T-helper 22 cell (primary cell): ENCODE data around the gene HERPUD2.
"Not testable (repeated sequence)": the region's sequence is repeated elsewhere in the genome, so short reads cannot be mapped to it uniquely, and the experiment has no call there.

Experiments used
- DNase-seq: peaks from one replicate; pipeline ENCODE4 v3.0.0-alpha.2; 2020; ENCODE audit warnings: low read depth

The HERPUD2 gene

DNA sequence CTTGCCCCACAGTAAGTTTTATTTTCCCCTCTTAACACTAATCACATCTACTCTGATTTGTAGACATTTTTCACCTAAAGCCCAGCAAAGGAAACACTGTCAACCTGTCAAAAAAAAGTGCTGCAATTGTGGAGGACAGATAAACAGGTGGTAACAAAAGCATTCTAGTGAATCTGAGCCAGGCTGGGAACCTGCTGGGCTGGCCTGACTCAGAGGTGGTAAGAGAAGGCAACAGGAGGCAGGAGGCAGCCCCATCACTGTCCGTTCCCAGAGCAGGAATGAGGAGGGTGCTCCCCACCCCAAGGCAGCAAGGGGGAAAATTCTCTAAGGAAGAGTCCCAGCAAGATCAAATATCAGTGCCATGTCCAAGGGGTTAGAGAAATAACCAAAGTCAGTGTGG is 19.5 kb upstream of the HERPUD2 start:
- no peak for DNase-seq

DNA sequence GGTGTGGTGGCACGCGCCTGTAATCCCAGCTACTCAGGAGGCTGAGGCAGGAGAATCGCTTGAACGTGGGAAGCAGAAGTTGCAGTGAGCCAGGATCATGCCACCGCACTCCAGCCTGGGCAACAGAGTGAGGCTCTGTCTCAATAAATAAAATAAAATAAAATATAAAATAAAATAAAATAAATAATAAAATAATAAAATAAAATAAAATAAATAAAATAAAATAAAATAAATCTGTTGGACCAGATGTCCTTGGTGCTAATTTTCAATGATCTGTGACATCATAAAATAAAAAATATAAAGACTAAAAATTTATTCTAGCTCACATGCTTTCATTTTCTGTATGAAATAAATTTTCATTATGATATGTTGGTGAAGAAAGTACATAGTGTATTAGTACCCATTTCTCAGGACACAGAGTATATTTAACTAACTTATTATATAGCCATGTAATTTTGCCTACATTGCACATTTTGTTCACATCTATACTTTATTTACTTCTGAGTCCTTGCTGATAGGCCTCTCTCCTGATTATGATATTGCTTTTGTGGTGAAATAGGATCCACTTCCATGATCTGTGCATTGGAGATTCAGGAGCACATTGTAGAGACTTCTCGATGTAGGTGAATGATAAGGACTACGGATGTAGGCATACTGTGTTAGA is 17.8 kb upstream of the HERPUD2 start:
- no peak for DNase-seq

DNA sequence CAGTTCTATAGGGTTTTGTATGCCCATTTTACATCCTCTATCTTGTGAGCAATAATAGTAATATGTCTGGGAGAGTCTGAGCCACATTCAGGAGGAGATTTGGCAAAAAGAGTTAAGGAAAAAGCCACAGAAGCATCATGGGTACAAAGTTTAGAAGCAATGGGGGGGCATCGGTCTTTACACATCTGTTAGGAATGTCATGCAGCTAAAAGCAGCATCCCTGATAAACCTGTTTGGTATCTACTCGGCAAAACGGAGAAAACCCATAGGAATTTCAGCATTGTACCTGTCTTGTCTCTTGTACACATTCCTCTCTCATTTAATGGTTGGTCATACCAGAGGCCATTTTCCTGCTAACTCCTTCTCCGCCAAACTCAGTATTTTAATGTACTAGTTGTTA is 12.5 kb upstream of the HERPUD2 start:
- no peak for DNase-seq

DNA sequence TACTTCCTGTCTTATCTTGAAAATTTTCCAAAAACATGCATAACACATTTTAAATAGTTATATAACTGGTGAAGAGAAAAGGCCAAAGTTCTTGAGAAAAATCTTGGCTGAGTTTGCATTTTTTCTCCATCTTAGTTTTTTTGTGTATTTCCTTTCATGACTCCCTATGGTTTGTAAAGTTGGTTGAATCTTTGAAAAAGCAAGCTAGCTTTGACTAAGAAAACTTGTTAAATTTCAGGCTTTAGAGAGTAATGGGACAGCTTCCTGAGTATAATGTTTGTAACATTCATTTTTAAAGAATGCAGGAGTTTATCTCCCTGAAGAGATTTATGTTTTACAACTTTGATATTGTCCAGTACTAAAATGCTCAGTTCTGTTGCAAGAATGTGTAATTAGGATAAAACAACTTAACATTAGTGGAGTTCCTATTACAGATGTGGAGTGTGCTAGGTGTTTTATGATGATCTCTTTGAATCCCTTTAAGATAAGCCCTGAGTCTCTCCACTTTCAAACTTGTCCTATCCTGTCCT is 11.1 kb upstream of the HERPUD2 start:
- no peak for DNase-seq

DNA sequence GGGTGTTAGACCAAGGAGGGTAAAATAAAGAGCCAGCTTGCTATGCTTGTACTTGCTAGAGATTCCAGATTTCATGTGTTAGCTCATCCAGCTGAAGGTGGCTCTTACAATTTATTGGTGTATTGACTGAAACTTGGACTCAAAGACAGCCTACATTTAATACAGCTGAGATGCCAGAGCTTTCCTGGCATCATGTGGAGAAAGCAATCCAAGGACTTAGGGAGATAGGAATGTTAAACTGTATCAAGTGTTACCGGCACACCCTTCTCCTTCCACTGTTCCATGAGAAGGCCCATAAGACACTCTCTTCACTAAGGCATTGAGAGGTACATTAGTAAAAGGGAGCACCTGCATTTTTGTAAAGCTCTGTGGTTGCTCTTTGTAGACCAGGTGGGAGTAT is 9.3 kb upstream of the HERPUD2 start:
- DNase-seq, result no peak

DNA sequence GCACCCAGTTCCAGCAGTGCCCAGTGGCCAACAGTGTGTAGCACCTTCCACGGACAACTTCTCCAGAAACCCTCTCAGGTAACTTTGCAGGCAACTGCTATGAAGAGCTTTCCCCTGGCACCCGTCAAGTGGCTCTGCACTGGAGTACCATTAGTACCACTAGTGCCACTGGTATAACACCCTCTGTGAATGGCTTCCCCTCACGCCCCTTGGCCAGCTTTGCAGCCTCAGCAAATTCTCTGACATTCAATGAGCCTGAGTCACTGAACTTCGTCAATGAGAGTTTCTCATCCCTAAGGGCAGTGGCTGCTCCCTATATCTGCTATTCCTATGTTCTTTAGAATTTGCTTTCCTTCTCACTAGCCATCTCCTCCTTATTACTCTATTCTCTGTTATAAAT is 7.6 kb upstream of the HERPUD2 start:
- DNase-seq, result no peak

DNA sequence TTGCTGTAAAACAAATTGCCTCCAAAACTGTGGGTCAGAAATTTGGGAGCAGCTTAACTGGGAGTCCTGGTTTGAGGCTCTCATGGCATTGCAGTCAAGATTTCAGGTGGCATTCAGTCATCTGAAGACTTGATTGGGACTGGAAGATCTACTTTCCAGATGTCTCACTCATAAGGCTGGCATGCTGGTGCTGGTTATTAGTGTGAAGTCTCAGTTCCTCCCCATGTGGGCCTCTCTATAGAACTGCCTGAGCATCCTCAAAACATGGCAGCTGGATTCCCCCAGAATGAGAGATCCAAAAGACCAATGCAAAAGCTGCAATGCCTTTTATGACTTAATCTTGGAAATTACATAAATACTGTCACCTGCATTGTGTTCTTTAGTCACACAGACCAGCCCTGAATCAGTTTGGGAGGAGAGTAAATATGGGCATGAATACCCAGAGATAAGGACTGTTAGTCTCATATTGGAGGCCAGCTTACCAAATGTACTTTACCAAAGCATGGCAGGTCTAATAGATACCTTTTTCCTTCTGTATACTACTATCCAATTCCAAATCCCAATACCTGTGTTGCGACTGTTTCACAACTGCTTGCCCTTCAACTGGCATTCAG is 6.5 kb upstream of the HERPUD2 start:
- DNase-seq, result no peak

DNA sequence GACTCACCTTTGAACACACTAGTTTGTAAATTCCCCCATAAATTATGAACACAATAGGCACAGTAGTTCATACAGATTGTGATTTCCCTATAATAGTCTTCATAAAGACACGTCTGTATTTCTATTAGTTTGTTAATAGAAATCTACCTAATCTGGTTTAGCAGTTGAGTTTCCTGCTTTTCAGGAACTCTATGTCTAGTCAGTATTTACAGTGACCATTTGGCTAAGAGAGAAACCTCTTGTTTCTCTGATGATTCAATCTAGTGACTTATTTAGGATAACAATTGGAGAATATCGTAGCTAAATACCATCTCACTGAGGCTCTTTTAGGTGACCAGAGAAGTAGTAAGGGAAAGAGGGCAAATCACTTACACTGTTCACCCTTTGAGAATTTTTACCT is 5.9 kb upstream of the HERPUD2 start:
- DNase-seq, result no peak

DNA sequence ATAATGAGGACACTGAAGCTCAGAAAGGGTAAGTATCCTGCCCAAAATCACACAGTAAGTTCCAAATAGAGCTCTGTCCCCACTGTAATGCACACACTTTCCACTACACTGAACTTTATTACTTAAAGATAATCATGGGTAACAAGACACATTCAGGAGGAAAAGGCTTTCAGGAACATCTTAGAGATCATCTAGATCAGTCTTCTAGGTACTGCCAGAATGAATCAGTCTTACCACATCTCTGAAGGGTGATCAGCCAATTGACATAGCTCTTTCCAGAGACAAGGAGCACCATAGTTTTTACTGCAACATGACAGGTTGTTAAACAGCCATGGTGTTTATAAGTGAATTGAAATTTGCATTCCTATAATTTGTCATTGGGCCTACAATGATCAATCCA is 5.4 kb upstream of the HERPUD2 start:
- no peak for DNase-seq

DNA sequence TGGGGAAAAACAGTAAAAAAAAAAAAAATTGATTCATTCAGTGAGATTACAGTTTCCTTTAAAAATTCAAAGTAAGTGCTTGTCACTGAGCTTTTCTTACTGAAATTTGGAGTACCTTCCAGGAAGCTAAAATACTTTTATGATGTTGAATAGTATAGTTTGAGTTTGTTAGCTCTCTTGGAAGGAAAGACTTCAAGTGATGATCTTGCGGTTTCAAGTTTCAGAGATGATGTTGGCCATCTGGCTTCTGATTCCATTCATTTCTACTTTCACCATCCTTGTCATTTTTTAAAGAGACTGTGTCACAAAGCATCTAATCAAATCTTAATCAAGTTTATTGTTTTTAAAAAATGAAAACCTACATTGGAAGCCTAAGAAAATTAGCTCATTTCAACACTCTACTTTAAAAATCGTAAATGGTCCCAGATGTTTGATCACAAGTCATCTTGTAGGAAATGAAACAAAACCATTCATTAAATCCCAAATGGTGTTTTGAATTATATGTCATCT is 4.9 kb upstream of the HERPUD2 start:
- DNase-seq, result no peak

DNA sequence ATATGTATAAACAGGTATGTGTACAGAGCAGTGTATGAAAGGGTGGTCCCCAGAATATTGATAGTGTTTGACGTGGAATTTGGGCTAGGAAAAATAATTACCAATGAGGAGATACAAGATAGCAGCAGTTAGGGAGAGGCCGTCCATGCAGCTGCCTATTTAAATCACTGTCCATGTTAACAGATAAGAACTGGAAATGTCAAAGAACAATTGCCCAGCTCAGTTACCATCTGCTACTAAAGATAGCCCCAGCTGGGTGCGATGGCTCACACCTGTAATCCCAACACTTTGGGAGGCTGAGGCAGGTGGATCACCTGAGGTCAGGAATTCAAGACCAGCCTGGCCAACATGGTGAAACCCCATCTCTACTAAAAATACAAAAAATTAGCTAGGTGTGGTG is 3.4 kb upstream of the HERPUD2 start:
- DNase-seq, result not testable (repeated sequence)

DNA sequence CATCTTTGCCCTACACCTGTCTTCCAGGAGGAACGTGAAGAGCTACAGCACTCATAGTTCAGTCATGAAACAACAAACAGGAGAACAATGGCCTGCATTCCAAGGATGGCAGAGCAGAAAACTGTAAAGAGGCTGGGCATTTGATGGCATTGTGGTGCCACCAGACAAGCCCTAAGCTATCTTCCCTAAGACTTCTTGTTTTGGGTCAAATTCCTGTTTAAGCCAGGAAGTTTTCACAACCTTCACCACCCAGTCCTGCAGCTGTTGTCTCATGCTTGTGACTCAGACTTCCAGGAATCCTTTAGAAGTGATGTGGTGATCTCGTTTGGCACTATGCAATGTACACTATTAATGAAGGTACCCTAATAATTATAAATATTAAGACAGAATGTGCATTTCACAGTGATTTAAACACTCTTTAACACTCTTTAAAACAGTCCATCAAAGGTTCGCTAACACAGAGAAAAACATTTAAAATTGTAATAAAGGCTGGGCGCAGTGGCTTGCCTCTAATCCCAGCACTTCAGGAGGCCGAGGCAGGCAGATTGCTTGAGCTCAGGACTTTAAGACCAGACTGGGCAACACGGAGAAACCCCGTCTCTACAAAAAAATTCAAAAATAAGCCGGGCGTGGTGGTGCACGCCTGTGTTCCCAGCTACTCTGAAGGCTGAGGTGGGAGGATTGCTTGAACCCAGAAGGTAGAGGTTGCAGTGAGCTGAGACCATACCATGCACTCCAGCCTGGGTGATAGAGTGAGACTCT is 2.7 kb upstream of the HERPUD2 start:
- DNase-seq, result no peak

DNA sequence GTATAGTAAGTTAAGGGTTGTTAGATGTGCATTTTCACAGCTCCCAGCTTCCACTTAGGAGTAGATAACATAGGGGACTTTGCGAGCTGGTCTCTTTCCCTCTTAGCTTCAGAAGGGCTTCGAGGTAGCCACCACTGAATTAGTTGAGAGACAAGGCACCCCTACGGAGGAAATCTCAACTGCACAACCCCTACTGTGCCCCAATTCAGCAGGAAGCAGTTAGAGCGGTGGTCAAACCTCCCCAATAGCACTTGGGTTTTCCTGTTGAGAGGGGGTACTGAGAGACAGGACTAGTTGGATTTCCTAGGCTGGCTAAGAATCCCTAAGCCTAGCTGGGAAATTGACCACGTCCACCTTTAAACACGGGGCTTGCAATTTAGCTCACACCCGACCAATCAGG is 1.1 kb upstream of the HERPUD2 start:
- no peak for DNase-seq

DNA sequence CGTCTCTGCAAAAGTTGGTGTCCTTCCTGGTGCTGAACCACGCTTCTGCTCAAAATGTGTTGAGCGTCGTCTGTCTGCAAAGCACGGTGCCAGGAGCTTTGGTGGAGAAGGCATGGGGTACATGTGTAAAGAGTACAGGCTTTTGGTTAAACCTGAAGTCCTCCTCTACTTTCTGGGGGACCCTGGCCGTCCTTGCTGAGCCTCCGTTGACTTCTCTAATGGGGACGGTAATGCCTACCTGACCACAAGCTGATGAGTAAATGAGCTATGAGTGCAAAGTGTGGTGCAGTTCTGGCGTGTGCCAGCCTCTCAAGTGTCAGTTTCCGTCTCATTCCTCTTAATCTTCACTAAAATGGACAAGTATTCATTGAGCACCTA is 527 bp upstream of the HERPUD2 start:
- no peak for DNase-seq

DNA sequence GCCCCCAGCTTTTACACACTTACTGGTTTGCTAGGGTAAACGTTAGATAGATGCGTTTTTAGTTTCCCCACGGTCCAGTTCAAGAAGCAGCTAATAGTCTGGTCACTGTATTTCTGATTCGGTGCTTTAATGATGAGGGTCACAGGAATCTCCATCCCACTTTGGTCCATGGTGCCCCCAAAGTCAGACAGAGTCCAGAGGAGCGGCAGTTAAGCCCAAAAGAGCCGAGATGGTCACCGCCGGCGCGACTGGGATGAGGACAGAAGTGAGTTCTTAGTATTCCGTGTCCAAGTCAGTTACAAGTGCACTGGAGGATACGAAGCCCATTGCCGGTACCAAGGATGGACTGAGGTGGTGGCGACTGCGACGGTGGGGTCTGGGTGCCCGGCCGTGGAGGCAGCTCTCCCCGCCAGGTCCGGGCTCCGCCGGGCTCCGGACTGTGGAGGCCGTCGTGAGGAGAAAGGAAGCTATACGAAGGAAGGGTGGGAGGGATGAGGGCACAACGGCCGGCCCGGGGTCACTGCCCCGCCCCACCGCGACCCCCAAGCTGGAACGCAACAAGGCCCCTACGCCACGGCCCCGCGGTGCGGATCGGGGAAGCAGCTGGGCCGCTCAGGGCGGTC is 663 bp downstream of the HERPUD2 start:
- no peak for DNase-seq

DNA sequence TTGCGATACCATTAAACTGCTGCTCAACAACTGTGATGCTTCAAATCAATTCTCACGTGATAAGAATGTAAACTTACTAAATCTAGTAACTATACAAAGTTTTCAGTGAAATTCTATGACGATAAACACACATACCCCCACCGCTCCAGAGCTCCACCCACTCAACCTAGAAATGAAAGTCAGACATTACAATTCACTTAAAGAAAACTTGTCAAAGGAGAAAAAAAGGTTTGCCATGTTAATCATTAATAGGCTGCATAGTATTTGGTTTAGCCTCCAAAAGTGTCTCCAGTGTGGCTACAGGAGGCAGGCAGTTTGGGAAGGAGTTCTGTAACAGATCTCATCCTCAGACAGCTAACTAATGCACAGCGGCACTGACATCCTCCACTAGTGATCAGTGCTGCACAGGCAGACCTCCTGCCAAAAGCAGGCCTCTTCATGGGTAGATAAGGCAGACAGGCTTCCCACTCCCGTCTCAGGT is 3.1 kb downstream of the HERPUD2 start:
- no peak for DNase-seq

DNA sequence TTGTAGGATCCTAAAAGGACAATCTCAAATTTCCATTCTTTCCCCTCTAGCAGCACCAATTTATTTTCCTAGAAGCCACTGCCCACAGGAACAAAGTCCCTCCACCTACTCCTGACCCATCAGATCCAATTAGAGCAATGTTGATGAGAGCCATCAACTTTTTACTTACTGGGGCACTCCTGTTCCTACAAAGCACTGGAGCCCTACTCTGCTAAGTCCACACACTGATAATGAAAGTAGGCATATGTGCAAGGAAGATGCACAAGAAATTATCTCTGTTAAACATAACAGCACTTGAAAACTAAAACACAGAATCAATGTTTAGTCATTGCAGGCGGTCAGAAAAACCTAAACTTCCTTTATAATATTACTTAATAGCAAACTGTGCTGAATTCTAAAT is 3.6 kb downstream of the HERPUD2 start:
- no peak for DNase-seq

DNA sequence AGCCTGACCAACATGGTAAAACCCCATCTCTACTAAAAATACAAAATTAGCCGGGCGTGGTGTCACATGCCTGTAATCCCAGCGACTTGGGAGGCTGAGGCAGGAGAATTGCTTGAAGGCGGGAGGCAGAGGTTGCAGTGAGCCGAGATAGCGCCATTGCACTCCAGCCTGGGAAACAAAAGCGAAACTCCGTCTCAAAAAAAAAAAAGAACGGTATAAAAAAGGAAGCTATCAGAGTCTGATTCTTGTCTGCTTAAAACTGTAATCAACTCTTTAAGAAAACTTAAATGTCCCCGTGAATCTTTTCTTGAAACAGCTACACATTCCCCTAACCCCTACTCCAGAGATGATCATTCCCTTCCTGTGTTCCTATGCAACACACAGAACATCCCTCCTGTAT is 4.3 kb downstream of the HERPUD2 start:
- DNase-seq, result not testable (repeated sequence)

DNA sequence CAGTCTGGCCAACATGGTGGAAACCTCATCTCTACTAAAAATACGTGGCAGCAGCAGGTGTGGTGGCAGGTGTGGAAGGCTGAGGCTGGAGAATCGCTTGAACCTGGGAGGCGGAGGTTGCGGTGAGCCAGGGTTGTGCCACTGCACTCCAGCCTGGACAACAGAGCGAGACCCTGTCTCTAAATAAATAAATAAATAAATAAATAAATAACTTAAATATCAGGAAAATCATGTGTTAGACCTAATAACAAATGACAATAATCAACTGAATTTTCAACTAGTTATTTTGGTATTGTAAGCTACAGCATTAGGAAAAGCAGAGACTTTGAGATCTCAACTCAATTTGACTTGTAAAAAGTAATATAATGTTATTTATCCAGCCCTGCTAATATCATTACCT is 9.2 kb downstream of the HERPUD2 start:
- no peak for DNase-seq

DNA sequence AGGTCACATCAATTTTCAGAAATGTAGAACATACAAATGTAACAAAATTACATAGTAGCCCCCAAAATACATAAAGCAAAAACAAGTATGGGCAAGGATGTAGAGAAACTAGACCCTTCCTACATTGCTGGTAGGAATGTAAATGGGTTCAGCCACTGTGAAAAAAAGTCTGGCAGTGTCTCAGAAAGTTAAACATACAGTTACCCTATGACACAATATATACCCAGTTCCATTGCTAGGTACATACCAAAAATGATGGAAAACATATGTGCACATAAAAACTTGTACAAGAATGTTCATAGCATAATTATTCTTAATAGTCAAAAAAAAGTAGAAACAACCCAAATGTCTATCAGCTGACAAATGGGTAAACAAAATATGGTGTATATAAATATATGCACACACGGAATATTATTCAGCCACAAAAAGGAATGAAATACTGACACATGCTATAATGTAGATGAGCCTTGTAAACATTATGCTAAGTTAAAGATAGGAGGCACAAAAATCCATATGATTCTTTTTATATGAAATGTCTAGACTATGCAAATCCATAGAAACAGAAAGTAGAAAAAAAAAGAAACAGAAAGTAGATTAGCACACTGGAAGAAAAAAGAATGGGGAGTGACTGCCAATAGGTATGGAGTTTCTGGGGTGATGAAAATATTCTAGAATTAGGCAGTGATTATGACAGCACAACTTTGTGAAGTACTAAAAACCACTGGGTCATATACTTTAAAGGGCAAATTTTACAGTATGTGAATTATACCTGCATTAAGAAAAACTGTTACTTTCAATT is 13.5 kb downstream of the HERPUD2 start:
- DNase-seq, result no peak

DNA sequence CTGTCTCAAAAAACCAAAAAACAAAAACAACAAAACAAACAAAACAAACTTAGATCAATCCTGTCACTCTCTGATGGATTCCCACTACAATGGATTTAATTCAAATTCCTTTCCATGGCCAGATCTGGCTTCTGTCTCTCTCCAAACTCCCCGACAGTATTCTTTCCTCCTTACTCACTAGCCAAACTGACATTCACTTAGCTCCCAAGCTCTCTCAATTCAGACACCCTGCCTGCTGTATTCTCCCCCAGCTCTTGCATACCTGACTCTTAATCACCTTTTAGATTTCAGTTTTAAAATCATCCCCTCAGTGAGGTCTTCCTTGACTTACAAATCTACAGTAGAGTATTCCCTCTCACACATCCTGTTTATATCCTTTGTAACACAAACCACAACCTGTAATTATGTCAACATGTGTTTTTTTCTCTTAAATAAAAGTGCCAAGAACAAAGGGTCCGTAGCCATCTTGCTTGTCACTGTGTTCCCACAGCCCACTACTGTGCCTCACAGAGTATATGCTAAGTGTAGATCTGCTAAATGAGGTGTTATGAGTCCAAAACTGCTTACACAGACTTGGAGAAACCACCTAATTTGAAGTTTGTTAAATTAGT is 14.4 kb downstream of the HERPUD2 start:
- DNase-seq, result no peak
